Brain microvascular endothelial cell (primary cell): ENCODE measurements around the gene DPH1.

ENCODE experiments used
- DNase-seq: peaks from one replicate; pipeline ENCODE4 v3.0.0-alpha.2; 2020
- H3K27ac ChIP-seq: fragments of 250-450 bp; sonication (Bioruptor Pico); 2 replicates; pipeline ENCODE4 v1.5.1; 2020; ENCODE audit warnings: mild to moderate bottlenecking, moderate library complexity
- H3K27me3 ChIP-seq: fragments of 250-450 bp; sonication (Bioruptor Pico); replicated peaks from 2 replicates; pipeline ENCODE4 v1.5.1; 2020; ENCODE audit warnings: mild to moderate bottlenecking
- H3K36me3 ChIP-seq: fragments of 250-450 bp; sonication (Bioruptor Pico); replicated peaks from 2 replicates; pipeline ENCODE4 v1.5.1; 2020; ENCODE audit warnings: mild to moderate bottlenecking
- H3K4me3 ChIP-seq: 2 replicates; pipeline ENCODE4 v1.5.1; 2011; ENCODE audit warnings: low read depth, mild to moderate bottlenecking, control low read depth, low read length, moderate library complexity
- in situ Hi-C: cut with HindIII; loops from 2 replicates; pipeline ENCODE4 v1.10.0; 2017; ENCODE audit warnings: low sequenced_read_pairs, low pct_ligation_motif_present
- TF ChIP-seq, protein P1 (sequence below): IDR thresholded peaks from 2 replicates; pipeline ENCODE4 v1.5.1; 2011; ENCODE audit warnings: low read depth, mild to moderate bottlenecking, moderate library complexity, low read length, control low read depth, inconsistent platforms; ENCODE audit errors: missing control alignments

DPH1 gene

DNA sequence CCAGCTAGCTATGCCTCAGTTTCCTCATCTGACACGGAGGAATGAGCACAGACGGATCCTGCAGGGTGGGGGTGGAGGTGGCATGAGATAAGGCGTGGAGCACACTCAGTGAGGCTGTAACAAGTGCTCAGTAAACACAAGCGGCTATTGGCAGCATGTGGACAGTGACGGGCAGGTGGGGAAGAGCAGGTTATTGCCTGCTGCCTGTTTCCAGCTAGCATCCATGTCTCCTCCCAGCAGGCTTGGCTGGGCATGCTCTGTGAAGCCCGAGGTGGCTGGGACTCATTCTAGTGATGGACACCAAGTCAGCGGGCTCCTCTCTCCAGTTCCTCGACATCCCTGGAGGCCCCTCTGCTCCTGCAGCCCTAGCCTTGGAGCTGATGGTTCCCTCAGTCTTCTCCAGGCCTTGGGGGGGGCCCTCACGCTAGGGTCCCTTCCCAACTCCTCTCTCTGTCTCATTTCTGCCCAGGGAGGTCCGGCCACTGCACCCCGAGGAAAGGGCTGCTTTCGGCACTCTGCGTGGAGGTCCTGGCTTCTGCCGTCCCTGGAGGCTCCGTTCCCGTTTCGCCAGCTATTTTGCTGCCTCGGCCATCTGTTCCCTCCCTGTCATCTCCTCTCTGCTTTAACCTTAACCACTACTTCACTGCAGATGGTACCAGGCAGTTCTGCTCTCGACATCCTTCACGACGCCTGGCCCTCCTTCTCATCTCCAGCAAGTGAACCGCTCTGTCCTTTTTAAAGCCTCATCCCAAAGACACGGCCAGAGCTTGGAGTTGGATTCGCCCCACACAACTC is 11.0 kb upstream of the DPH1 start:
- TF ChIP-seq, protein P1, sequence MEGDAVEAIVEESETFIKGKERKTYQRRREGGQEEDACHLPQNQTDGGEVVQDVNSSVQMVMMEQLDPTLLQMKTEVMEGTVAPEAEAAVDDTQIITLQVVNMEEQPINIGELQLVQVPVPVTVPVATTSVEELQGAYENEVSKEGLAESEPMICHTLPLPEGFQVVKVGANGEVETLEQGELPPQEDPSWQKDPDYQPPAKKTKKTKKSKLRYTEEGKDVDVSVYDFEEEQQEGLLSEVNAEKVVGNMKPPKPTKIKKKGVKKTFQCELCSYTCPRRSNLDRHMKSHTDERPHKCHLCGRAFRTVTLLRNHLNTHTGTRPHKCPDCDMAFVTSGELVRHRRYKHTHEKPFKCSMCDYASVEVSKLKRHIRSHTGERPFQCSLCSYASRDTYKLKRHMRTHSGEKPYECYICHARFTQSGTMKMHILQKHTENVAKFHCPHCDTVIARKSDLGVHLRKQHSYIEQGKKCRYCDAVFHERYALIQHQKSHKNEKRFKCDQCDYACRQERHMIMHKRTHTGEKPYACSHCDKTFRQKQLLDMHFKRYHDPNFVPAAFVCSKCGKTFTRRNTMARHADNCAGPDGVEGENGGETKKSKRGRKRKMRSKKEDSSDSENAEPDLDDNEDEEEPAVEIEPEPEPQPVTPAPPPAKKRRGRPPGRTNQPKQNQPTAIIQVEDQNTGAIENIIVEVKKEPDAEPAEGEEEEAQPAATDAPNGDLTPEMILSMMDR: no peak
- DNase-seq: no peak
- no peaks in the 10 kb centered on the region for H3K36me3 ChIP-seq
- in situ Hi-C loops: no loop called here
- H3K4me3 ChIP-seq: no peak overlapping the region
- H3K27me3 ChIP-seq: peaks cover 36% of the 10 kb centered on the region
- no peak overlapping the region for H3K27ac ChIP-seq

DNA sequence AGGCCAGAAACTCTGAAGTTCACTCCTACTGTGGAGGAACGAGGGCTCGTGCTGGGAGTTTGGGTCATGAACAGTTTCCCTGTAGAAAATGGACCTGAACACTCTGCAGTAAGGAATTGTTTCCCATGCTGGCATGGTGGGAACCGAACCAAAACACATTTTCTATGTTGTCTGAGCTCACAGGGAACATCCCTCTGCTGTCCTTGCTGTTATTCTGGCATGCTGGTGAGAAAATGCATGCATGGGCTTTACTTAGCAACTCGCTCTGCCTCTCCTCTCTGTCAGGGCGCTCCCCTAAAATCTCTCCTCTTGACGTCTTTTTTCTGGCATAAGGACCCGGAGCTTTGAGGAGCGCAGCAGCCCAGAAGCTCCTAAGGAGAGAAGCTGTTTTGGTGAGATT is 10.2 kb upstream of the DPH1 start:
- in situ Hi-C loops: no loop called here
- Histone ChIP-seq H3K36me3 (no peaks in the 10 kb centered on the region), H3K27me3 (peaks cover 44% of the 10 kb centered on the region), H3K27ac (no peak overlapping the region), H3K4me3 (no peak overlapping the region)
- no peak for DNase-seq
- TF ChIP-seq, protein P1: no peak

DNA sequence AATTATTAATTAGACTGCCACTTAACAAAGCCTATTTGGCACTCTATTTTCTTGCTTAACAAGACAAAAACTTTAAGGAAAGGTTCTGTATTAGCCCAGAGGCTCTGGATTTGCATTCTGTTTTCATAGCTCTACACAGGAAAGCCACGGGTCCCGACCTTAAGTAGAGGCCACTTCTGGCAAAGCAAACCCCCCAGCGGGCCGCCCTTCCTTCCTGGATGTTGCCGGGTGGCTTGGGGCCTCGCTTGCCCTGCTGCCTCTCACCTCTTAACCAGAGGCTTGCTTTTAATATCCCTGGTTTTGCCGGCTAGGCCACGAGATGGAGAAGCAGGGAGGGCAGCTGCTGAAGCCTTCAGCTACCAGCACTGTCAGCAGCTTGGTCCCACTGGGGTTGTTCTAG is 9.2 kb upstream of the DPH1 start:
- H3K4me3 ChIP-seq: no peak overlapping the region
- TF ChIP-seq, protein P1: no peak
- in situ Hi-C loops: no loop called here
- no peaks in the 10 kb centered on the region for H3K36me3 ChIP-seq
- no peak overlapping the region for H3K27ac ChIP-seq
- DNase-seq: no peak
- peaks cover 54% of the 10 kb centered on the region for H3K27me3 ChIP-seq

DNA sequence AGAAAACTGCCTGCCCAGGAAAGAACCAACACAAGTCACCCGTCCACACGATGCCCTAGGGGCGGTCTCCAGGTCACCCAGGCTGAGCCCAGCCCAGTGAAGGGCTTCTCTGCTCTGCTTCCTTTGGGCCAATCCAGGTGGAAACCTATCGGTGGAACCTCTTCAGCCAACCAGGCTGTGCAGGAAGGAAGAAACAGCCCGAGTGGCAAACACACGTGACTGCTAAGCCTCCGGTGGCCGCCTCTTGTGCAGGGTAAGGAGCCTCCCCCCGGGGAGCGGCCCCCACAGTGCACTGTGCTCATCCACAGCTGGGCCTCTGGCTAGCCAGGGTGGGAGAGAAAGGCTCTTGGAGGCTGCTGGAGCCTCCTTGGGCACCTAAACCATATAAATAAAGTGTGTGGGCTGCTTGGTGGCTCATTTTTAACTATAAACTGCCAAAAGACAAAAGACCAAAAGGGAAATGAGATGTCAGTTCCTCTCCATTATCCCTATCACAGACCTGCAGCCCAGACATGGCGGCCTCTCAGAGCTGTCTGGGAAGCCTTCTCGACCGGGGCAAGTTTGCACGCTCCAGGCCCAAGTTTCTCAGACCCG is 7.2 kb upstream of the DPH1 start:
- Histone ChIP-seq H3K27me3 (peaks cover 56% of the 10 kb centered on the region), H3K4me3 (no peak overlapping the region), H3K27ac (no peak overlapping the region), H3K36me3 (no peaks in the 10 kb centered on the region)
- no peak for DNase-seq
- in situ Hi-C loops: no loop called here
- TF ChIP-seq, protein P1: no peak

DNA sequence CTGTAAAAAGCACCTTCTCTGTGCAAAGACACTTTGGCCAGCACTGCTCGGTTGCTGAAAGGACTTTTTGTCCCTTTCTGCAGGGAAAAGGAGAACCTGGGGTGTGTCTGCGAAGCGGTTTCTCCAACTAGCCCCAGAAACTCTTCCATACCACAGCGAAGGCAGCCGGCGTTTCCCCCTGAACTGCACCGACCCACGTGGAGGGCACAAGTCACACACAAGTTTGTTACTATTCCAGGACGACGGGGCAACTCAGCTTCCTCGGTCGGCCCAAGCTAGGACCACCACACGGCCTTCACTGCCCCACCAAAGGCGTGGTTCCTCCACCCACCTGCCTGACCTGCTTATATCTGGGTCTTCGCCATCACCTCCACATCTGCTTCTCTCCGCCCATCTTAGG is 6.7 kb upstream of the DPH1 start:
- Histone ChIP-seq H3K4me3 (no peak overlapping the region), H3K27me3 (peaks cover 53% of the 10 kb centered on the region), H3K36me3 (no peaks in the 10 kb centered on the region), H3K27ac (no peak overlapping the region)
- DNase-seq: no peak
- TF ChIP-seq, protein P1: no peak
- in situ Hi-C loops: no loop called here
